SK-MEL-5 (cell line): Measurements from ENCODE around the gene PHYHD1. TPM values are rescaled to one million over a fixed set of nuclear protein-coding genes. Genes with fewer than 3 reads are reported as not detected.

Source experiments
- DNase-seq: peaks from one replicate; pipeline ENCODE4 v3.0.0-alpha.2; 2016; ENCODE audit warnings: low read depth, low spot score
- in situ Hi-C: cut with HindIII; loops from 2 replicates; pipeline ENCODE4 v1.10.0; 2016; ENCODE audit warnings: low sequenced_read_pairs, high pct_unique_total_duplicates, low pct_unique_long_range_greater_than_20kb
- total RNA-seq: library from RNA; depleted of rRNA; stranded (reverse); fragments of >200 nt; shearing (Covaris generic); gene quantifications from 2 replicates; pipeline ENCODE4 v1.2.3, GENCODE V29; 2014

Gene PHYHD1
- total RNA-seq, 1 experiment from 2014 or later = 5.2 TPM

DNA sequence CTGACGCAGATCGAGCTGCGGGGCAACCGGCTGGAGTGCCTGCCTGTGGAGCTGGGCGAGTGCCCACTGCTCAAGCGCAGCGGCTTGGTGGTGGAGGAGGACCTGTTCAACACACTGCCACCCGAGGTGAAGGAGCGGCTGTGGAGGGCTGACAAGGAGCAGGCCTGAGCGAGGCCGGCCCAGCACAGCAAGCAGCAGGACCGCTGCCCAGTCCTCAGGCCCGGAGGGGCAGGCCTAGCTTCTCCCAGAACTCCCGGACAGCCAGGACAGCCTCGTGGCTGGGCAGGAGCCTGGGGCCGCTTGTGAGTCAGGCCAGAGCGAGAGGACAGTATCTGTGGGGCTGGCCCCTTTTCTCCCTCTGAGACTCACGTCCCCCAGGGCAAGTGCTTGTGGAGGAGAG is 4.6 kb upstream of the PHYHD1 start:
- DNase-seq = no peak
- in situ Hi-C loops = no loop called here

DNA sequence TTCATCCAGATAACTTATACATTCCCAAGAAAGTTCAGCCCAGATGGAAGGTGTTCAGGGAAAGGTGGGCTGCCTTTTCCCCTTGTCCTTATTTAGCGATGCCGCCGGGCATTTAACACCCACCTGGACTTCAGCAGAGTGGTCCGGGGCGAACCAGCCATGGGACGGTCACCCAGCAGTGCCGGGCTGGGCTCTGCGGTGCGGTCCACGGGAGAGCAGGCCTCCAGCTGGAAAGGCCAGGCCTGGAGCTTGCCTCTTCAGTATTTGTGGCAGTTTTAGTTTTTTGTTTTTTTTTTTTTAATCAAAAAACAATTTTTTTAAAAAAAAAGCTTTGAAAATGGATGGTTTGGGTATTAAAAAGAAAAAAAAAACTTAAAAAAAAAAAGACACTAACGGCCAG is 4.0 kb upstream of the PHYHD1 start:
- DNase-seq = no peak
- in situ Hi-C loops = no loop called here

DNA sequence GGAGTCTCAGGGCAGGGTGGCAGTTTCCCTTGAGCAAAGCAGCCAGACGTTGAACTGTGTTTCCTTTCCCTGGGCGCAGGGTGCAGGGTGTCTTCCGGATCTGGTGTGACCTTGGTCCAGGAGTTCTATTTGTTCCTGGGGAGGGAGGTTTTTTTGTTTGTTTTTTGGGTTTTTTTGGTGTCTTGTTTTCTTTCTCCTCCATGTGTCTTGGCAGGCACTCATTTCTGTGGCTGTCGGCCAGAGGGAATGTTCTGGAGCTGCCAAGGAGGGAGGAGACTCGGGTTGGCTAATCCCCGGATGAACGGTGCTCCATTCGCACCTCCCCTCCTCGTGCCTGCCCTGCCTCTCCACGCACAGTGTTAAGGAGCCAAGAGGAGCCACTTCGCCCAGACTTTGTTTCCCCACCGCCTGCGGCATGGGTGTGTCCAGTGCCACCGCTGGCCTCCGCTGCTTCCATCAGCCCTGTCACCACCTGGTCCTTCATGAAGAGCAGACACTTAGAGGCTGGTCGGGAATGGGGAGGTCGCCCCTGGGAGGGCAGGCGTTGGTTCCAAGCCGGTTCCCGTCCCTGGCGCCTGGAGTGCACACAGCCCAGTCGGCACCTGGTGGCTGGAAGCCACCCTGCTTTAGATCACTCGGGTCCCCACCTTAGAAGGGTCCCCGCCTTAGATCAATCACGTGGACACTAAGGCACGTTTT is 3.5 kb upstream of the PHYHD1 start:
- no peak for DNase-seq
- in situ Hi-C loops = no loop called here

DNA sequence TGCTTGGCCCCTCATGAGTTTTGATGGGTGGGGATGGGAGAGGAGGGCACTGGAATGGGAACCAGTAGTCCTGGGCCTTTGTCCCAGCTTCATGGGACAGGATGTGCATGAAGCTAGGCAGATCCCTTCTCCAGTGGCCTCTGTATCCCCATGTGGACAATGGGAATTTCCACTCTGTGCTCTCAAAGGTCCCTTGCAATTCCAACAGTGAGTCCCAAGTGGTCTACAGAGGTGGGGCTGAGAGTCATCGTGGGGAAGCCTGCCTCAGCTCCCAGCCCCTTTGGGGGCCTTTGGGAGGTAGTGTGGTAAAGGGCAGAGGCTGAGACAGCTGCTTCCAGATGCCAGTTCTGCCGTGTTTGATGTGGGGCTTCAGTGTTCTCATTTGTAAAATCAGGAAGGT is 1.9 kb upstream of the PHYHD1 start:
- in situ Hi-C loops = no loop called here
- DNase-seq = no peak

DNA sequence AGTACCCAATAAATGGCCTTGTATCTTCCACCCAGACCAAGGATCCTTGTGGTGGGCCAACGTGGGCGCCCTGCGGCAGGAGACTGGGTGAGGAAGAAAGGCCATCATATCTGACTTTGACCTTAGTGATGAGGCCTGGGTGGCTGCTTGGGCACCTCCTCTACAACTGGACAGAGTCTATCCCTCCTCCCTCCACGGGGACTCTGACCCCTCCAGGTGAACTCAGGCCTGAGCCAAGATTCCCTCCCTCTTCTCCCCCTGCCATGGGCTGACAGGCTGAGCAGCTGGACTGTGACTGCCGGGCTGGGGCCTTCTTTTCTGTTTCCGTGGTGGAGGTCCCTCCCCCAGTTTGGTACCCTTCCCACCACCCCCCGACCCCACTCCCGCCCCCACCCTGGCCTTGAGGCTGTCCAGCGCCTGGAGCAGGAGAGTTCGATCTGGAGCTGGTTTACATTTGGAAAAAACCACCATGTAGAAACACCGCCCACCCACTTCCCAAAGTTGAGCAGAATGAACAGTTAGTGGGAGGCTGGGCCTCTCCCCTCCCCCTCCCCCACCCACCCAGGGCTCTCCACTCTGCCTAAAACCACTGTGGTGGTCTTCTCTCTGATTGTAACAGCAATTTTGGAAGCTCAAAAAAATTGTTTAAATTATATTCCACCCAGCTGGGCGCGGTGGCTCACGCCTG is 1.2 kb upstream of the PHYHD1 start:
- no peak for DNase-seq
- in situ Hi-C loops = no loop called here

DNA sequence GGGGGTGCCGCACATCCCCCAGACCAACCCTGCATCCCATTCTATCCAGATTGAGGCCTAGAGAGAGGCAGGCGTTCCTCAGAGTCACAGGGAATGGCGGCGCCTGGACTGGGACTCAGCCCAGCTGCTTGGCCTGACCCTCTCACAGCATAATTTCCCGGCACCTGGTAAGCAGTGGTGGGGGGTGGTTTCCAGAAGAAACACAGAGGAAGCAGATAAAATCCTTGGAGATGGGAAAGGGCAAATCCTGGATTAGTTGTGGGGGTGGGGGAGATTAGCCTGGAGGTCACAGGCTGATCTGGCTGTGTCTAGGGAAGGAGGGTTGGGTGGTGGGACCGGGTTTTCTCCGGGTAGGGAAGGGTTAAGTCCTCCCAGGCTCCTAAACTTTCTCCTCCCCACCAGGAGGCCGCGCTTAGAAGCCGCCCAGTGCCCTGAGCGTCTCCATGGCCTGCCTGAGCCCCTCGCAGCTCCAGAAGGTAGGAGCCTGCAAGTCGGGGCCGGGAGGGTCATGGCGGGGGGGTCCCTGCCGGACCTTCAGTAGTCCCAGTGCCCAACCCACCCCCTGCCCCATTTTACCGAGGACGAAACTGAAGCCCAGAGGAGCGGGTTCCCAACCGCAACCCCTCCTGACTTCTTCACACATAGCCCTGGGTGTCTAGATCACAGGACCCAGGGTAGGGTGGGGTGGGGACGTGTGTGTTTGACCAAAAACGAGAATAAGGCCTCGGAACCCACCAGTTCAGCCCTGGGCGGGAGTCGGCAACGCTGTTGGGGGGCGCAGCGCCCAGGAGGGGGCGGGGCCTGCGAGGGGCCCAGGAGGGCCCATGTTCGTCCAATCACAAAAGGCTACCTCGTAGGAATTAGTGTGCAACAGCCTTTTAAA is 1.3 kb downstream of the PHYHD1 start:
- peak; percentile 71 for DNase-seq
- in situ Hi-C loops = no loop called here

DNA sequence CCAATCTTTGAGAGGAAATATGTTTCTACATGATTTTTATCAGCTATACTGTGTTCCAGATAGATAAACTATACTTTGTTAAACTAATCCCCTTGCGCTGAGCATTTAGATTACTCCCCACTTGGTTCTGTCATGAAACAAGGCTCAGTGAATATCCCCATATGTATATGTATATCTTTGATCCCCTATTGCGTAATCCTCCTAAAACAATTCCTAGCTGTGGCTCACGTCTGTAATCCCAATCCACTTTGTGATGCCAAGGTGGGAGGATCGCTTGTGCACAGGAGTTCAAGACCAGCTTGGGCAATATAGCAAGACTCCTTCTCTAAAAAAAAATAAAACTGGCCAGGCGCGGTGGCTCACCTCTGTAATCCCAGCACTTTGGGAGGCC is 2.7 kb downstream of the PHYHD1 start:
- DNase-seq = no peak
- in situ Hi-C loops = no loop called here

DNA sequence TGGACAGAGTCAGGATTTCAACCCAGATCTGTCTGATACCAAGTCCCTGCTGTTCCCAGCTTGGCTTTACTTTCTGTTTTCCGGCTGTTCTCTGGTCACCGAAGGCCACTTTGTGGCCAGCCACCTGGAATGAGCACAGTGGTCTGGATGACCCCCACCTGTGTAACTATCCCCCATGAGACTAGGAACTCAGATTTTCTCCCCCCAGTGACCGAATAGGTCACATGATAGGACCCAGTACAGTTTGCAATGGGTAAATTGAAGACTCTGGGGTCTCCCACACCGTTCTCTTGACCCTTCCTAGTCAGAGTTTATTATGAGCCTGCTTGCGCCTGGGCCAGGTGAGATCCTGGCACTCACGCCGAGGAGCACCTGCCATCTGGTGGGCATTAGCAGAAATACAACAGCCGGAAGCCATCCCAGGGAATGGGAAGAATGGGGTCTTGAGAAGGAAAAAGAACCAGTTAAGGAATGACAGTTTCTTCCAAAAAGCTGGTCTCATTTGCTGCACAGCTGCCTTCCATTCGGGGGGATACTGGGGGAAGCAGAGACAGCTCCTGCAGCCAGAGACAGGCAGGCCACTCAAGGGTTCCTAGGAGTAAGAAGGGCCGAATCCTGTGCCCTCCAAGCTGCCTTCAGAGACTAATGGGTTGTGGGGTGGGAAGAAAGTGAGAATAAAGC is 7.1 kb downstream of the PHYHD1 start:
- in situ Hi-C loops = no loop called here
- peak; percentile 69 for DNase-seq

DNA sequence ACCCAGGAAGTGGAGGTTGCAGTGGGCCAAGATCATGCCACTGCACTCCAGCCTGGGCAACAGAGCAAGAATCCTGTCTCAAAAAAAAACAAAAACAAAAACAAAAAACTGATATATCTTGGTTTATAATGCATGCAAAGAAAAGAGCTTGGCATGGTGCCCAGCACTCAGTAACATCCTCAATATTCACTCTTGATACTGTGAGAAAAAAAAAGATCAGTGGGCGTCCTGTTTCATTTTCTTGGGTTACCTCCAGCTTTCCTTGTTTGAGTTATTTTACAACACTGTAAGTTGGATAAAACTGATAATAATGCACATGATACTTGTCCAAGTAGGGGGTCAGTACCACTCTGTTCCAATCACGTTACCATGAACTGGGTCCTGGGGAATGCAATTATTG is 7.8 kb downstream of the PHYHD1 start:
- no peak for DNase-seq
- in situ Hi-C loops = no loop called here

DNA sequence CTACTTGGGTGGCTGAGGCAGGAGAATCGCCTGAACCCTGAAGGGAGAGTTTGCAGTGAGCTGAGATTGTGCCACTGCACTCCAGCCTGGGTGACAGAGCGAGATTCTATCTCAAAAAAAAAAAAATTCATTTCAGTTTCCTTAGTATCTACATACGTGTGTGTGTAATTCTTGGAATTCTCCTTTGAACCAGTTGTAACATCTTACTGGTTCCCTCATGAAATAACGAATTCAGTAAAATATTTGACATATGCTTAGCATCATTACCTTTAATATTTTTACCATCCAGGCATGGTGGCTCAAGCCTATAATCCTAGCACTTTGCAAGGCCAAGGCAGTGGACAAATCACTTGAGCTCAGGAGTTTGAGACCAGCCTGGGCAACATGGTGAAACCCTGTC is 8.8 kb downstream of the PHYHD1 start:
- DNase-seq = no peak
- in situ Hi-C loops = no loop called here

DNA sequence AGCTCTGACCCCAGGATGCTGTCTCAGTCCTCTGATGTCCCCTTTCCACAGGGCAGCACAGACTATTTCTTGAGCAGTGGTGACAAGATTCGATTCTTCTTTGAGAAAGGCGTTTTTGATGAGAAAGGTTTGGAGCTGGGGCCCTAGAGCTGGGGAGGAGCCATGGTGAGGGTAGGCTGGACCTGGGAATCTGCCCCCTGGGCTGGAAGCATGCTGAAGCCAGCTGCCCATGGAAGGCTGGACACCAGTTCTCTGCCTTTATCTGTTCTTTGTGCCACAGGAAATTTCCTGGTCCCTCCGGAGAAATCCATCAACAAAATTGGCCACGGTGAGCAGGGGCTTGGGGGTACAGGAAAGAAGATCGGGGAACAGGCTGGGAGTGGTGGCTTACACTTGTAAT is 12.9 kb downstream of the PHYHD1 start:
- in situ Hi-C loops = no loop called here

DNA sequence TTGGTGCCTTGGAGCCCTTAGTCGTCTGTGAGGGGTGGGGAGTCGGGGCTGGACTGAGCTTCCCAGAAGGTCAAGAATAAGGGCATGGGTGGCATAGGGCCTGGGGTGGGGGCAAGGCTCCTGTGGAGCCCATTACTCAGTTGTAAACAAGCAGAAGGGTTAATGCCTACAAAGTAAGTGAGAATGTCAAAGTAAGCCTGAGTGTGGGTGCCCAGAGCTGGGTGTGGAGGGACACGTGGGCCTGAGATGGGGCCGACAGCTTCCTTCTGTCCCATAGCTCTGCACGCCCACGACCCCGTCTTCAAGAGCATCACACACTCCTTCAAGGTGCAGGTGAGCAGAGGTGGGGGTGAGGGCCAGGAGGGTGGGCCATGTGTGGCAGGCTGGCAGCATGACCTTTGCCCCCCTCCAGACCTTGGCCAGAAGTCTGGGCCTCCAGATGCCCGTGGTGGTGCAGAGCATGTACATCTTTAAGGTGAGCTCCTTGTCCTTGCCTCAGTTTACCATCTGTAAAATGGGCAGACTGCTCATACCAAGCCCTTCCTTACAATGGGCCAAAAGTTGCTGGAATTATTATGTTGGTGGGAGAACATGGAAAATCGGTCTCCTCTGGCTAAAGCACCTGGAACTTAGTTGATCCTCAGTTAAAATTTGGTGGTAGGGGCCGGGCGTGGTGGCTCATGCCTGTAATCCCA is 15.5 kb downstream of the PHYHD1 start:
- DNase-seq = no peak
- in situ Hi-C loops = no loop called here

More for the DNA sequence above, 12.9 kb downstream of the PHYHD1 start:
- DNase-seq = no peak

DNA sequence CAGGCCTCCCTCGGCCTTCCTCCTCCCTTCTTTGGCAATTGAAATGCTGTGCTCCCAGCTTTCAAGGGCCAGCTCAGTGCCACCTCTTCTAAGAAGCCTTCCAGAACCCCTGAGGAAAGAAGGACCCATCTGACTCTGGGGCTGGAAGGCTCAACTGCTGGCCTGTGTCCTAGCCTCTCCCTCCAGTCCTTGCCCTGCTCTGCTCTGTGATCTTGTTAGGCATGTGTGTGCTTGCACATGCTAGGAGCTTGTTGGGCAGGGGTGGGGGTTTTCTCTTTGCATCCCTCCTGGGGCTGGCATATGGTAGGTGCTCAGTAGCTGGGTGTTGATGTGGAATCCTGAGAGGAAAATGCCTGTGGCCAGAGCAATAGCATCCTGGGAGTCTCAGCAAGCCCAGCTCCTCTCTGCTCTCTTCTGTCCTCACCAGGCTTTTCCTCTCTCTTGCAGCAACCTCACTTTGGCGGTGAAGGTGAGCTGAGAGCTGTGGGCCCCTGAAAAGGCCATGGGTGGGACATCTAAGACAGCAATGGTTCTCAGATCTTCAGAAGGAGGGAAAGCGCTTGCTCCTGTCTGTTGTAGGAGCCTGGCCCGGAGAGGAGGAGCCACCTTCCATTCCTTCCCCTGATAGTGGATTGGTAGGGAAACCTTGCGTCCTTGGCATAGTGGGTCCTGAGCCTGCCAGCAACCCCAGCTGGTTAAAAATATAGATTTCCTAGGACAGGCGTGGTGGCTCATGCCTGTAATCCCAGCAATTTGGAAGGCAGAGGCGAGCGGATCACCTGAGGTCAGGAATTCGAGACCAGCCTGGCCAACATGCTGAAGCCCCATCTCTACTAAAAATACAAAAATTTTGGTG is 16.8 kb downstream of the PHYHD1 start:
- in situ Hi-C loops = no loop called here
- DNase-seq = no peak

DNA sequence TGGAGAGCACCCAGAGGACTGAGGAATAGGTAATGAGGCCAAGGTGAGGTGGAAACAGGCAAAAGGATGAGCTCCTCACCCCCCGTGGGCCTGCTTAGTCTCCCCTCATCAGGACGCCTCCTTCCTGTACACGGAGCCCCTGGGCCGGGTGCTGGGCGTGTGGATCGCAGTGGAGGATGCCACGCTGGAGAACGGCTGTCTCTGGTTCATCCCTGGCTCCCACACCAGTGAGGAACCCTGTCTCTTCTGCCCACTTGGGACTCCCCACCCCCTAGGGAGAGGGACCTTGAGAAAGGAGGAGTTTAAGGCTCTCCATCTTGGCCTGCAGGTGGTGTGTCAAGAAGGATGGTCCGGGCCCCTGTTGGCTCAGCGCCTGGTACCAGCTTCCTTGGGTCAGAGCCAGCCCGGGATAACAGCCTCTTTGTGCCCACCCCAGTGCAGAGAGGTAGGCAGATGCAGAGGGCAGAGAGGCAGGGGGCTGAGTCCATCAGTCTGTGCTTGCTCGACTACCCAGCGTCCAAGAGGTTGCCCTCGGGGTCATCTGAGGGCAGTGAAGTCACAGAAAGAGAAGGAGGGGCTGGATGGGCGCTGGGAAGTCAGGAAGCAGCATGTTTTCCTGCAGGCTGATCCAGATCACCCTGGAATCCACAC is 19.6 kb downstream of the PHYHD1 start:
- in situ Hi-C loops = no loop called here
- no peak for DNase-seq

DNA sequence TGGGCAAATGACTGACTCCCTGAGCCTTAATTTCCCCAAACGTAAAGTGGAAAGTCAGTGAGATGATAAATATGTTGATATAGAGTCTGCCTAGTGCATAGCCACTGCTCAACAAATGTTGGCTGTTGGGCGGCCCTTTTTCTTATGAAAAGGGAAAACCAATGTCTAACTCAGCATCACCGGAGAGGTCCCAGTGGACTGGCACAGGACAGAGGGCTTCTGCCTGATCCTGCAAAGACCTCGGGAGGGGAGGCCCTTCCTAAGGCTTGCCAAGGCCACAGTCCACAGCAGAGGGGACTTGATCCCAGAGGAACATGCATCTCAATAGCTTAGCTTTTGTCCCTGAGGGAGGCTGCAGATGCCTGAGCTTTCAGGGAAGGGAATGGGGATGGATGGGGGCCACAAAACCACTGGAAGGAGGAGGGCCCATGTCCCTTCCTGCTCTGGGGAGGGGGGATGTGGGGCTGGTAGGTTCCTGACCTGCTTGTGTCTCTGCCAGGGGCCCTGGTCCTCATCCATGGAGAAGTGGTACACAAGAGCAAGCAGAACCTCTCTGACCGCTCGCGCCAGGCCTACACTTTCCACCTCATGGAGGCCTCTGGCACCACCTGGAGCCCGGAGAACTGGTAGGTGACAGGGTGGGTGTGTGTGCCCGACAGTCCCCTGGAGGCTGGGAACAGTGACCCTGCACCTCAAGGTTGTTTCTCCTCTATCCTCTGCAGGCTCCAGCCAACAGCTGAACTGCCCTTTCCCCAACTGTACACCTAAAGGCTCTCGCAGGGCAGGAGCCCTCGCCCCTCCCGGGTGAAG is 20.4 kb downstream of the PHYHD1 start:
- no peak for DNase-seq
- in situ Hi-C loops = no loop called here
